Lower lobe of right lung (tissue), 2 donors: ENCODE results near the gene CDH22. TPM values are rescaled to one million over a fixed set of nuclear protein-coding genes. Genes with fewer than 3 reads are reported as not detected.

Experiments
- ATAC-seq, 2 donors: fragments of 200-7000 bp; cut with Tn5 transposase; one replicate each; pipeline ENCODE4 v1.9.1; 2020 to 2022; ENCODE audit warnings: mild to moderate bottlenecking in 2 of 2, moderate library complexity in 2 of 2
- DNase-seq: peaks from one replicate; pipeline ENCODE4 v3.0.0-alpha.2; 2020
- H3K27ac ChIP-seq: fragments of 200-600 bp; one replicate; pipeline ENCODE4 v1.8.0; 2022
- H3K27me3 ChIP-seq: fragments of 200-600 bp; one replicate; pipeline ENCODE4 v1.8.0; 2022; ENCODE audit warnings: low read depth
- H3K36me3 ChIP-seq: fragments of 200-600 bp; one replicate; pipeline ENCODE4 v1.8.0; 2022; ENCODE audit warnings: mild to moderate bottlenecking
- H3K4me1 ChIP-seq: fragments of 200-600 bp; one replicate; pipeline ENCODE4 v1.8.0; 2022
- H3K4me3 ChIP-seq: fragments of 200-600 bp; one replicate; pipeline ENCODE4 v1.8.0; 2022; ENCODE audit warnings: mild to moderate bottlenecking
- H3K9me3 ChIP-seq: fragments of 200-600 bp; one replicate; pipeline ENCODE4 v1.8.0; 2022
- intact Hi-C: fragments of 100-400 bp; cut with DNase I; formaldehyde crosslinking; loops from one replicate; pipeline ENCODE4 v1.11.0; 2022
- total RNA-seq: library from RNA; stranded (reverse); fragmentation: NEBNext Ultra II Directional; extraction: Animal tissue kit (Norgen Biotek cat#: 25700); gene quantifications from one replicate; pipeline ENCODE4 v1.2.1, GENCODE V29; 2021
- TF ChIP-seq, protein P1 (sequence below): fragments of 200-600 bp; IDR thresholded peaks from one replicate; pipeline ENCODE4 v1.8.0; 2022; ENCODE audit warnings: antibody characterized with exemption, mild to moderate bottlenecking
- donor health status: DM: no; HTN: yes; CAD: no; lungs with severe emphysema.

CDH22 gene
- total RNA-seq, 1 donor from 2014 or later: 0.35 TPM

DNA sequence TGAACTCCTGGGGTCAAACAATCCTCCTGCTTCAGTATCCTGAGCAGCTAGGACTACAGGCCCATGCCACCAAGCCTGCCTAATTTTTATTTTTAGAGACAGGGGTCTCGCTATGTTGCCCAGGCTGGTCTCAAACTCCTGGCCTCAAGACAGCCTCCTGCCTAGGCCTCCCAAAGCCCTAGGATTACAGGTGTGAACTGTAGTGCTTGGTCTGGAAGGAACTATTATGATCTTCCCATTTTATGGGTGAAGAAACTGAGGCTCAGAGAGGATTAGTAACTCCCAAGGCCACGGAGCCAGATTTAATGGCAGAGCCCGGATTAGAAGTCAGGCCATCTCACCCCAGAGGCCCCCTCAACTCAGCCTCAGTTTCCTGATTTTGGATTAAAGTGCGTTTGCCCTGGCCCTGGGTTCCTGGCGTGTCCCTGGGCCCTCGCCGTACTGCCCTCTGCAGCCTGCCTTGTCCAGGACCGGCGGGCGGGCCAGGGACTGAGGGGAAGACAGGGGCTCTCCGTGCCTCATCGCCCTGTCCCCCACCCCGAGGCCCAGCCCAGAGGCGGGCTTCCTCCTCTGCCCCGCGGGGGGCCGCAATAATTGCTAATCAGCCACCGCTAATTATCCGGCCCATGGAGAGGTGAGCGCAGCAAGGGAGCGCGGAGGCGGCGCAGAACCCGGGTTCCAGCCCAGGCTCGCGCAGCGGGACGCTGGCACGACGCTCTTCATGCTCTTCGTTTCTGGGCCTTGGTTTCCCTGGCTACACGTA is 155.3 kb downstream of the CDH22 start:
- TF ChIP-seq, protein P1, sequence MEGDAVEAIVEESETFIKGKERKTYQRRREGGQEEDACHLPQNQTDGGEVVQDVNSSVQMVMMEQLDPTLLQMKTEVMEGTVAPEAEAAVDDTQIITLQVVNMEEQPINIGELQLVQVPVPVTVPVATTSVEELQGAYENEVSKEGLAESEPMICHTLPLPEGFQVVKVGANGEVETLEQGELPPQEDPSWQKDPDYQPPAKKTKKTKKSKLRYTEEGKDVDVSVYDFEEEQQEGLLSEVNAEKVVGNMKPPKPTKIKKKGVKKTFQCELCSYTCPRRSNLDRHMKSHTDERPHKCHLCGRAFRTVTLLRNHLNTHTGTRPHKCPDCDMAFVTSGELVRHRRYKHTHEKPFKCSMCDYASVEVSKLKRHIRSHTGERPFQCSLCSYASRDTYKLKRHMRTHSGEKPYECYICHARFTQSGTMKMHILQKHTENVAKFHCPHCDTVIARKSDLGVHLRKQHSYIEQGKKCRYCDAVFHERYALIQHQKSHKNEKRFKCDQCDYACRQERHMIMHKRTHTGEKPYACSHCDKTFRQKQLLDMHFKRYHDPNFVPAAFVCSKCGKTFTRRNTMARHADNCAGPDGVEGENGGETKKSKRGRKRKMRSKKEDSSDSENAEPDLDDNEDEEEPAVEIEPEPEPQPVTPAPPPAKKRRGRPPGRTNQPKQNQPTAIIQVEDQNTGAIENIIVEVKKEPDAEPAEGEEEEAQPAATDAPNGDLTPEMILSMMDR: no peak
- intact Hi-C loops: no loop called here
- peaks cover 32% of the 10 kb centered on the region for H3K27me3 ChIP-seq
- DNase-seq (no peak), ATAC-seq (no peak)
- H3K4me1 ChIP-seq: no peaks in the 10 kb centered on the region
- no peaks in the 10 kb centered on the region for H3K36me3 ChIP-seq
- no peak overlapping the region for H3K27ac ChIP-seq
- H3K4me3 ChIP-seq: no peak overlapping the region
- H3K9me3 ChIP-seq: no peaks in the 10 kb centered on the region

DNA sequence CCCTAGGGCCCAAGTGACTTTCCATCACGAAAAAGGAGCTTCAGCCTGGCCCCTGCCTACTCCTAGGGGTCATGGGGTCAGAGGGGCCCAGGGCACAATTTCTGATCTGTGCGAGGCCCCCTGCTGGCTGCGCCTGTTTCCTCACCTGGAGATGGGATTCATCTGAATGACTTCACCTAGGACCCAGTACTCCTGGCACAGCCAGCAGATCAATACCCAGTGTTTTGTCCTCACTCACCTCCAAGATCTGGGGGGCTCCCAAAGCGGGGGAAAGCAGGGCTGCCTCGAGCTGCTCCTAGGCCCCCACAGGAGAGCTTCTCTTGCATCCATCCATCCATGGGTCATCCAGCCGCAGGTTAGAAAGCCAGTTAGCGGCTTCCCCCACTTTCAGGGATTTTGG is 156.4 kb downstream of the CDH22 start:
- no peak for DNase-seq
- no peak overlapping the region for H3K4me3 ChIP-seq
- ATAC-seq: no peak
- intact Hi-C loops: no loop called here
- H3K27ac ChIP-seq: no peak overlapping the region
- no peaks in the 10 kb centered on the region for H3K4me1 ChIP-seq
- no peaks in the 10 kb centered on the region for H3K36me3 ChIP-seq
- H3K9me3 ChIP-seq: no peaks in the 10 kb centered on the region
- TF ChIP-seq, protein P1: peak; percentile 31
- peaks cover 29% of the 10 kb centered on the region for H3K27me3 ChIP-seq

DNA sequence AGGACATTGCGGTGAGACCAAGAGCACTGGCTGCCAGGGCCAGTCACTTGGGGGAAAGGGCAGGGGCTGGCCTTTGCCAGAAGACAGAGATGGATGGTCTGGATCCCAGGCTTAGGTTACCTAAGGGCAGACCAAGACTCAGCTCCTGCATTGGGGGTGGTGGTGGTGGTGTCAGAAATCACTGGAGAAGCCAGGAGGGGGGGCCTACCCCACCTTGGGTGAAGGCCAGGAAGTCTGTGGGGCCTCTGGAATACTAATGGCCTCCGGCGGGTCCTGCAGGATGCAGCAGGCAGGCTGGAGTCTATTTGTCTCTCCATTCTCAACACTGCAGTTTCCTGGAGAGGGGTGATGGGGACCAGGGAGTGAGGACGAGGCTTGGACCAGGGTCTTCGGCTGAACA is 157.4 kb downstream of the CDH22 start:
- H3K9me3 ChIP-seq: no peaks in the 10 kb centered on the region
- H3K4me1 ChIP-seq: no peaks in the 10 kb centered on the region
- H3K27me3 ChIP-seq: peaks cover 29% of the 10 kb centered on the region
- no peak overlapping the region for H3K4me3 ChIP-seq
- H3K36me3 ChIP-seq: no peaks in the 10 kb centered on the region
- intact Hi-C loops: no loop called here
- DNase-seq (no peak), ATAC-seq (no peak)
- TF ChIP-seq, protein P1: no peak
- H3K27ac ChIP-seq: no peak overlapping the region

DNA sequence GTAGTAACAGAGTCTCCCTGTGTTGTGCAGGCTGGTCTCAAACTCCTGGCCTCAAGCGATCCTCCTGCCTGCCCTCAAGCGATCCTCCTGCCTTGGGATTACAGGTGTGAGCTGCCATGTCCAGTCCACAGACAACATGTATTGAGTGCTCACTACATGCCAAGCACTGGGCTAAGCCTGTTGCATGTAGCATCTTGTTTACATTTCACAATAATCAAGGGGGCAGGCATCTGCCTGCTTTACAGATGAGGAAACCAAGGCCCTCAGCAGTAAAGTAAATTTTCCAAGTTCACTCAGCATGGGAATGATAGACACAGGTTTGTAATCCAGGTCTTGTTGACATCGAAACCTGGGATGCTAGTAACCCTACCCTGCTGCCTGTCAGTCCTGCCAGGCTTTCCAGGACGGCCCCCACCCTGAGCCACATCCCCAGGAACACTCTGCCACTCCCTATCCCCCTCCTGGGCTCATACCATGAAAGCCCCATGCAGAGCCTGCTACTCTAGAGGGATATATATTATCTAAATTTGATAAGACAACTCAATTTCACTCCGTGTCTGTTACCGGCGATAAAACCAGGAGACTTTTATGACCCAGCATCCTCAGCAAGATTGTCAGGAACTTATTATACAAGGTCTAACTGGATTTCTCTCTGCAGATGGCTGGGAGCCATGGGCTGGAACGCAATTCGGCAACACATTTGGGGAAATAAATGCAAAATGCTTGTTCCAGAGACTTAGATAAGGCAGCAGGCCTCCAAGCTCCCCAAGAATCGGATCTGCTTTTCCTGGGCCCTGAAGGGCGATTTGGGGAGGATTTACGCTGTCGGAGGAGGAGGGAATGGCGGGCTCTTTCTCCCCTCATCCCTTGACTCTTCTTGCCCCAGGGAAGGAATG is 159.7 kb downstream of the CDH22 start:
- no peaks in the 10 kb centered on the region for H3K4me1 ChIP-seq
- intact Hi-C loops: no loop called here
- no peak overlapping the region for H3K27ac ChIP-seq
- no peaks in the 10 kb centered on the region for H3K9me3 ChIP-seq
- H3K27me3 ChIP-seq: peaks cover 35% of the 10 kb centered on the region
- no peaks in the 10 kb centered on the region for H3K36me3 ChIP-seq
- ATAC-seq (no peak), DNase-seq (no peak)
- no peak overlapping the region for H3K4me3 ChIP-seq
- TF ChIP-seq, protein P1: no peak

DNA sequence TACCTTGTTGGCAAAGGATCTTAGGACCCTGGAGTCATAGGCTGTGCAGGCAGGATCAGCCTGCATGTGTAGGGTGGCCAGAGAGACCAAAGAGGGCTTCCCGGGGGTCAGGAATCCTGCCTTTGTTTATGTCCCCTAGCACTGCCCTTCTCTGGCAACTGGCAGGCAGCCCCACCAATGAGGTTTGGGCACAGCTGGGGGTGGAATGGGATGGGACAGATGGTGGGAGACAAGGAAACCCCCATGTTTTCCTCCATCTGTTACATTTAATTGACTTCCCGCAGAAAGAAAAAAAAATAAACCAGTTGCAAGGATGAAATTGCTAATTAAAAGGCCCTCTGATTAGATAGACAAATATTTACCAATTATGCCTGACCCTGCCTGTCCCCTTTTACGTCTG is 162.6 kb downstream of the CDH22 start:
- TF ChIP-seq, protein P1: no peak
- H3K4me3 ChIP-seq: no peak overlapping the region
- peaks cover 39% of the 10 kb centered on the region for H3K27me3 ChIP-seq
- H3K9me3 ChIP-seq: no peaks in the 10 kb centered on the region
- no peak for DNase-seq
- no peaks in the 10 kb centered on the region for H3K36me3 ChIP-seq
- H3K4me1 ChIP-seq: no peaks in the 10 kb centered on the region
- no peak overlapping the region for H3K27ac ChIP-seq
- ATAC-seq: no peak
- intact Hi-C loops: no loop called here
